DOHH2 (cell line): ENCODE results near the gene PLCG2.

Experiments
- H3F3A ChIP-seq: fragments of 200-600 bp; sonication (generic), shearing (Covaris generic); 2 replicates; pipeline ENCODE4 v1.6.0; 2016; ENCODE audit warnings: antibody characterized with exemption, mild to moderate bottlenecking; ENCODE audit not compliant: control insufficient read depth, insufficient read depth
- H3K27ac ChIP-seq: fragments of 200-600 bp; sonication (generic); 2 replicates; pipeline ENCODE4 v1.5.1; 2014; ENCODE audit warnings: low read depth, mild to moderate bottlenecking, low read length, moderate library complexity
- H3K27me3 ChIP-seq: fragments of 200-600 bp; sonication (generic); 2 replicates; pipeline ENCODE4 v1.6.1; 2014; ENCODE audit warnings: mild to moderate bottlenecking, low read length, mixed read lengths; ENCODE audit not compliant: control insufficient read depth
- H3K36me3 ChIP-seq: fragments of 200-600 bp; sonication (generic); 2 replicates; pipeline ENCODE4 v1.6.1; 2014; ENCODE audit warnings: mild to moderate bottlenecking, low read length, moderate library complexity, mixed read lengths; ENCODE audit not compliant: control insufficient read depth
- H3K4me1 ChIP-seq: fragments of 200-600 bp; sonication (generic); 2 replicates; pipeline ENCODE4 v1.6.1; 2014; ENCODE audit warnings: mild to moderate bottlenecking, low read length, mixed read lengths; ENCODE audit not compliant: control insufficient read depth
- H3K4me2 ChIP-seq: fragments of 200-600 bp; sonication (generic); 2 replicates; pipeline ENCODE4 v1.6.0; 2014; ENCODE audit warnings: mild to moderate bottlenecking, low read length, moderate library complexity
- H3K4me3 ChIP-seq: fragments of 200-600 bp; sonication (generic); 2 replicates; pipeline ENCODE4 v1.5.1; 2014; ENCODE audit warnings: mild to moderate bottlenecking, low read length, mixed read lengths
- H3K79me2 ChIP-seq: fragments of 200-600 bp; sonication (generic); 2 replicates; pipeline ENCODE4 v1.6.1; 2014; ENCODE audit warnings: mild to moderate bottlenecking, low read length, mixed read lengths; ENCODE audit not compliant: control insufficient read depth
- H3K9me2 ChIP-seq: fragments of 200-600 bp; sonication (generic); replicated peaks from 2 replicates; pipeline ENCODE4 v1.6.1; 2014; ENCODE audit warnings: mild to moderate bottlenecking, low read length, mixed read lengths; ENCODE audit not compliant: control insufficient read depth
- H3K9me3 ChIP-seq: fragments of 200-600 bp; sonication (generic); 2 replicates; pipeline ENCODE4 v1.6.1; 2014; ENCODE audit warnings: antibody characterized with exemption, low read length, mixed read lengths; ENCODE audit not compliant: control insufficient read depth, insufficient read depth
- H4K20me1 ChIP-seq: fragments of 200-600 bp; sonication (generic); 2 replicates; pipeline ENCODE4 v1.6.0; 2014; ENCODE audit warnings: low read depth, mild to moderate bottlenecking, antibody characterized with exemption, low read length, moderate library complexity; ENCODE audit not compliant: control insufficient read depth, insufficient read depth
- EZH2phosphoT487 ChIP-seq: fragments of 200-600 bp; sonication (generic); IDR thresholded peaks from 2 replicates; pipeline ENCODE4 v1.6.1; 2017; ENCODE audit warnings: borderline replicate concordance, mild to moderate bottlenecking, antibody characterized with exemption, low read length, moderate library complexity, mixed read lengths
- TF ChIP-seq, protein P1 (sequence below): fragments of 200-600 bp; sonication (generic); IDR thresholded peaks from one replicate; pipeline ENCODE4 v1.5.1; 2014; ENCODE audit warnings: antibody characterized with exemption, mild to moderate bottlenecking, low read depth, low read length; ENCODE audit not compliant: poor library complexity, severe bottlenecking

Gene PLCG2

DNA sequence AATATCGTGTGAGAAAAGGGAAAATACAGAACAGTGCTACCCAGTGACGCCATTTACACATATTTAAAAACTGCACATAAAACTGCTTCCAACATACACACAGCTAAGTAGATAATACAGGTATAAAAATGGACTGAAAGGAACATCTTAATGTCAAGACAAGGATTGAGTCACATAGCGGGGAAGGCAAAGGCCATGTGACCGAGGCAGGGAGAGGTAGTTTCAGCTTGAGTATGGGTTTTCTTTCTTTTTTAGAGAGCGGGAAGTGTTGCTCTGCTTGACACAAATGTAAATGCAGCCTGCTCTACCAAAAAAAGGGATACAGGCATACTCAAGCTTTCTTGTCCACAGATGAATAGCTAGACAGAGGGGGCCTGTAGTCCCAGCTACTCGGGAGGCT is 185.7 kb downstream of the PLCG2 start:
- no peak overlapping the region for H3K27ac ChIP-seq
- no peaks in the 10 kb centered on the region for H3K9me3 ChIP-seq
- H3K4me2 ChIP-seq: no peak overlapping the region
- H3K36me3 ChIP-seq: no peaks in the 10 kb centered on the region
- H3K9me2 ChIP-seq: no peaks in the 10 kb centered on the region
- TF ChIP-seq EZH2phosphoT487: no peak
- TF ChIP-seq, protein P1, sequence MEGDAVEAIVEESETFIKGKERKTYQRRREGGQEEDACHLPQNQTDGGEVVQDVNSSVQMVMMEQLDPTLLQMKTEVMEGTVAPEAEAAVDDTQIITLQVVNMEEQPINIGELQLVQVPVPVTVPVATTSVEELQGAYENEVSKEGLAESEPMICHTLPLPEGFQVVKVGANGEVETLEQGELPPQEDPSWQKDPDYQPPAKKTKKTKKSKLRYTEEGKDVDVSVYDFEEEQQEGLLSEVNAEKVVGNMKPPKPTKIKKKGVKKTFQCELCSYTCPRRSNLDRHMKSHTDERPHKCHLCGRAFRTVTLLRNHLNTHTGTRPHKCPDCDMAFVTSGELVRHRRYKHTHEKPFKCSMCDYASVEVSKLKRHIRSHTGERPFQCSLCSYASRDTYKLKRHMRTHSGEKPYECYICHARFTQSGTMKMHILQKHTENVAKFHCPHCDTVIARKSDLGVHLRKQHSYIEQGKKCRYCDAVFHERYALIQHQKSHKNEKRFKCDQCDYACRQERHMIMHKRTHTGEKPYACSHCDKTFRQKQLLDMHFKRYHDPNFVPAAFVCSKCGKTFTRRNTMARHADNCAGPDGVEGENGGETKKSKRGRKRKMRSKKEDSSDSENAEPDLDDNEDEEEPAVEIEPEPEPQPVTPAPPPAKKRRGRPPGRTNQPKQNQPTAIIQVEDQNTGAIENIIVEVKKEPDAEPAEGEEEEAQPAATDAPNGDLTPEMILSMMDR: no peak
- H3K4me1 ChIP-seq: peaks cover 7% of the 10 kb centered on the region
- no peak overlapping the region for H3K4me3 ChIP-seq
- H3F3A ChIP-seq: peaks cover 37% of the 10 kb centered on the region
- no peaks in the 10 kb centered on the region for H3K79me2 ChIP-seq
- no peaks in the 10 kb centered on the region for H4K20me1 ChIP-seq
- H3K27me3 ChIP-seq: peaks cover 8% of the 10 kb centered on the region; the same call in 1 of the 2 replicates

DNA sequence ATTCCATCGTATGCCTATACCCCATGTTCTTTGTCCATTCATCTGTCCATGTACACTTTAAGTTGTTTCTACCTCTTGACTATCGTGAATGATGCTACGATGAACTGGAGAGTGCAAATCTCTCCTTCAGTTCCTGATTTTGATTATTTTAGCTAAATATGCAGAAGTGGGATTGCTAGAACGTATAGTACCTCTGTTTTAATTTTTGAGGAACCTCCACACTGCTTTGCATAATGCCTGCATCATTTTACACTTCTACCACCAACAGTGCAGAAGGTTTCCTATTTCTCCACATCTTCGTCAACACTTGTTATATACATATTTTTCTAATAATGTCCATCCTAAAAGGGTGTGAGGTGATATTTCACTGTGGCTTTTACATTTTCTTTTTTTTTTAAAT is 188.3 kb downstream of the PLCG2 start:
- Histone ChIP-seq H4K20me1 (no peaks in the 10 kb centered on the region), H3F3A (peaks cover 25% of the 10 kb centered on the region), H3K36me3 (no peaks in the 10 kb centered on the region), H3K9me2 (no peaks in the 10 kb centered on the region), H3K4me3 (no peak overlapping the region), H3K27ac (no peak overlapping the region), H3K27me3 (peaks cover 8% of the 10 kb centered on the region; the same call in 1 of the 2 replicates), H3K4me2 (no peak overlapping the region), H3K79me2 (no peaks in the 10 kb centered on the region), H3K9me3 (0 out of 2 replicates have a peak, but pooled peaks cover 4% of the 10 kb centered on the region), H3K4me1 (peaks cover 13% of the 10 kb centered on the region)
- TF ChIP-seq, protein P1: no peak
- no peak for TF ChIP-seq EZH2phosphoT487

DNA sequence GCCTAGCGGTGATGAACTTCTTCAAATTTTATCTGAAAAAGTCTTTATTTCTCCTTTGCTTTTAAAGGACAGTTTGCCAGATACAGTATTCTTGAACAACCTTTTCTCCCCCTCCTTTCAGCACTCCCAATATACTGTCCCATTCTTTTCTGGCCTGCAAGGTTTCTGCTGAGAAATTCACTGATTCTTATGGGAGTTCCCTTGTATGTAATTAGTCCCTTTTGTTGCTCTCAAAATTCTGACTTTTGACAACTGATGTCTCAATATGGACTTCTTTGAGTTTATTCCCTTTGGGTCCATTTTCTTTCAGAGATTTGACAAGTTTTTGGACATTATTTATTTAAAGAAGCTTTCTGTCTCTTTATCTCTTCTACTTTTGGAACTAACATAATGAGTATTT is 192.8 kb downstream of the PLCG2 start:
- TF ChIP-seq, protein P1: no peak
- TF ChIP-seq EZH2phosphoT487: no peak
- no peak overlapping the region for H3K27ac ChIP-seq
- H3K4me1 ChIP-seq: peaks cover 15% of the 10 kb centered on the region
- H3F3A ChIP-seq: no peaks in the 10 kb centered on the region
- peak overlapping the region; percentile 22; the same call in 1 of the 2 replicates for H3K4me2 ChIP-seq
- H3K27me3 ChIP-seq: peaks cover 9% of the 10 kb centered on the region; the same call in 1 of the 2 replicates
- peak overlapping the region; percentile 21; the same call in 1 of the 2 replicates for H3K4me3 ChIP-seq
- no peaks in the 10 kb centered on the region for H3K79me2 ChIP-seq
- no peaks in the 10 kb centered on the region for H3K9me2 ChIP-seq
- no peaks in the 10 kb centered on the region for H3K36me3 ChIP-seq
- H3K9me3 ChIP-seq: 0 out of 2 replicates have a peak, but pooled peaks cover 4% of the 10 kb centered on the region
- H4K20me1 ChIP-seq: no peaks in the 10 kb centered on the region
